ENCODE measurements around the gene ATRNL1. TPM values are rescaled to one million over a fixed set of nuclear protein-coding genes. Genes with fewer than 3 reads are reported as not detected.

ATRNL1 gene
- total RNA-seq, 4 donors from 2014 or later = 0.34 to 1.1 (median 0.55) TPM

DNA sequence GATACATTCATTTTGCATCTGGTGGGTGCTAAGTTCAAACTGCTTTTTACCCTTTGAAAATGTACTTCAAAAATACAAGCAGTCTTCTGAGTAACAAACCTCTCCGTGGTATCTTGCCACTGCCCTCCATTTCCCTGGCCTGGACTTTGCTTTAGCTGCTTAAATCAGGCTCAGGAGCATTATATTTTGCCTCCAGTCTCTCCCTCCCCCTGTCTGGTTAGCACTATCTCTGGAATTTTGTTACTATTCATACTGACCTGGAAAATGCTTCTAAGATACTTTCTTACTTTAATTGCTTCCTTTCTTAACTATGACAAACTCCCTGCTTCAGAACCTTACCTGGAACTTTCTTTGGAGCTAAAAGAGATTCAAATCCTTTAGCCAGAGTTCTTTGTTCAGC is 810.0 kb downstream of the ATRNL1 start:
- DNase-seq (ENCODE audit: low spot score in 2 of 2) = no peak
- WGBS, 2 donors = 75 to 82% methylated on average over 1 of the region's 1 CpG
- TF ChIP-seq CTCF (IDR thresholded peaks at IDR 0.05) = no peak
- no peak for TF ChIP-seq POLR2A (IDR thresholded peaks at IDR 0.05)
- intact Hi-C loops (cut with DNase I; ENCODE audit: low total_unique reads) = no loop called here
- H3K4me3 ChIP-seq (ENCODE audit: low read depth, poor library complexity, severe bottlenecking) = no peak overlapping the region

DNA sequence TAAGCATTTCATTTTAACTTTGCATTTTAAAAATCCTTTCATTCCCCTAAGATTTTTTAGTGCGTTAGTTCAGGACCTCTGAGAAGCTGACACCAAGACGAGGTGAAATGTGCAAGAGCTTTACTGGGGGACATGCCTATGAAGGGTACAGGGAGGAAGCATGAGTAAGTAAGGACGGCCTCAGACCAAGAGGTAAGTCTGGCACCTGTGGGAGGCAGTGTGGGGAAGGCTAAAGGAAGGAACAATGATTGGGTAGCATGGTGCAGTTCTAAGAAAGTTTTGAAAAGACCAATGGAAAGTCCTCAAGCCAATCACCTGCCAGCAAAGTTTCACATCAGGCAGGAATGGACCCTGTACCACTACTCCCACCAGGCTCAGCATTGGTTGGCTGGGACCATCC is 810.7 kb downstream of the ATRNL1 start:
- H3K4me3 ChIP-seq (ENCODE audit: low read depth, poor library complexity, severe bottlenecking) = no peak overlapping the region
- DNase-seq (ENCODE audit: low spot score in 2 of 2) = no peak
- TF ChIP-seq POLR2A (IDR thresholded peaks at IDR 0.05) = no peak
- no peak for TF ChIP-seq CTCF (IDR thresholded peaks at IDR 0.05)
- 92% methylated on average over 3 of the region's 3 CpGs for WGBS, 2 donors
- intact Hi-C loops (cut with DNase I; ENCODE audit: low total_unique reads) = no loop called here

GRCh38 chr10:115909037-115909436 is 815.9 kb downstream of the ATRNL1 start:
- WGBS, 2 donors = 94 to 98% methylated on average over 5 of the region's 5 CpGs
- TF ChIP-seq POLR2A (IDR thresholded peaks at IDR 0.05) (no peak), CTCF (IDR thresholded peaks at IDR 0.05) (no peak)
- intact Hi-C loops (cut with DNase I; ENCODE audit: low total_unique reads) = no loop called here

GRCh38 chr10:115909962-115910731 is 817.0 kb downstream of the ATRNL1 start:
- DNase-seq (ENCODE audit: low spot score in 2 of 2) = no peak
- no peak overlapping the region for H3K4me3 ChIP-seq (ENCODE audit: low read depth, poor library complexity, severe bottlenecking)
- 75 to 81% methylated on average over 4 of the region's 4 CpGs for WGBS, 2 donors
- TF ChIP-seq POLR2A (IDR thresholded peaks at IDR 0.05) (no peak), CTCF (IDR thresholded peaks at IDR 0.05) (no peak)
- intact Hi-C loops (cut with DNase I; ENCODE audit: low total_unique reads) = no loop called here

More at GRCh38 chr10:115909037-115909436, 815.9 kb downstream of the ATRNL1 start:
- H3K4me3 ChIP-seq (ENCODE audit: low read depth, poor library complexity, severe bottlenecking) = no peak overlapping the region
- DNase-seq (ENCODE audit: low spot score in 2 of 2) = no peak

GRCh38 chr10:115914475-115914874 is 821.3 kb downstream of the ATRNL1 start:
- WGBS, 2 donors = 94 to 96% methylated on average over 3 of the region's 3 CpGs
- no peak for DNase-seq (ENCODE audit: low spot score in 2 of 2)
- TF ChIP-seq CTCF (IDR thresholded peaks at IDR 0.05) = no peak
- no peak for TF ChIP-seq POLR2A (IDR thresholded peaks at IDR 0.05)
- intact Hi-C loops (cut with DNase I; ENCODE audit: low total_unique reads) = no loop called here
- no peak overlapping the region for H3K4me3 ChIP-seq (ENCODE audit: low read depth, poor library complexity, severe bottlenecking)

GRCh38 chr10:115915429-115915828 is 822.3 kb downstream of the ATRNL1 start:
- TF ChIP-seq CTCF (IDR thresholded peaks at IDR 0.05) (no peak), POLR2A (IDR thresholded peaks at IDR 0.05) (no peak)
- 93 to 98% methylated on average over 1 of the region's 1 CpG for WGBS, 2 donors
- intact Hi-C loops (cut with DNase I; ENCODE audit: low total_unique reads) = no loop called here
- no peak overlapping the region for H3K4me3 ChIP-seq (ENCODE audit: low read depth, poor library complexity, severe bottlenecking)
- DNase-seq (ENCODE audit: low spot score in 2 of 2) = no peak
